Central memory CD8-positive, alpha-beta T cell (primary cell): Measurements from ENCODE around the gene KRT13.

Experiments
- ATAC-seq: fragments of 150-1000 bp; cut with Tn5 transposase; replicated peaks from 2 replicates; pipeline ENCODE4 v1.10.0; 2022; ENCODE audit warnings: mild to moderate bottlenecking, moderate FRiP score, moderate number of reproducible peaks; ENCODE audit not compliant: poor library complexity, severe bottlenecking; ENCODE audit errors: extremely low read depth
- DNase-seq, 2 donors: peaks; one replicate each; pipeline ENCODE4 v3.0.0; 2021; ENCODE audit warnings: low spot score in 2 of 2
- H3K27ac Mint-ChIP-seq: one replicate; pipeline ENCODE4 v1.8.0; 2022; ENCODE audit warnings: low read depth, mild to moderate bottlenecking, moderate library complexity, mixed read lengths
- H3K27me3 Mint-ChIP-seq: one replicate; pipeline ENCODE4 v1.8.0; 2022; ENCODE audit warnings: mixed read lengths
- H3K36me3 Mint-ChIP-seq: one replicate; pipeline ENCODE4 v1.8.0; 2022; ENCODE audit warnings: mild to moderate bottlenecking, moderate library complexity, mixed read lengths; ENCODE audit not compliant: insufficient read depth
- H3K4me1 Mint-ChIP-seq: one replicate; pipeline ENCODE4 v1.8.0; 2022; ENCODE audit warnings: mixed read lengths
- H3K4me3 Mint-ChIP-seq: one replicate; pipeline ENCODE4 v1.8.0; 2022; ENCODE audit warnings: mild to moderate bottlenecking, moderate library complexity, mixed read lengths
- H3K9me3 Mint-ChIP-seq: one replicate; pipeline ENCODE4 v1.8.0; 2022; ENCODE audit warnings: mixed read lengths

KRT13 gene

GRCh38 chr17:41522301-41523224 is 17.2 kb upstream of the KRT13 start:
- Mint-ChIP-seq H3K36me3 (no peaks in the 10 kb centered on the region), H3K27me3 (peaks cover 54% of the 10 kb centered on the region), H3K4me3 (no peak overlapping the region), H3K9me3 (no peaks in the 10 kb centered on the region), H3K27ac (no peak overlapping the region), H3K4me1 (no peaks in the 10 kb centered on the region)
- DNase-seq (no peak), ATAC-seq (no peak)

GRCh38 chr17:41521574-41522261 is 16.3 kb upstream of the KRT13 start:
- no peak overlapping the region for H3K4me3 Mint-ChIP-seq
- H3K27me3 Mint-ChIP-seq = peaks cover 54% of the 10 kb centered on the region
- no peaks in the 10 kb centered on the region for H3K4me1 Mint-ChIP-seq
- H3K27ac Mint-ChIP-seq = no peak overlapping the region
- DNase-seq = no peak
- H3K9me3 Mint-ChIP-seq = no peaks in the 10 kb centered on the region
- no peaks in the 10 kb centered on the region for H3K36me3 Mint-ChIP-seq
- ATAC-seq = no peak

- Mint-ChIP-seq H3K4me3 (no peak overlapping the region), H3K27ac (no peak overlapping the region)
Measured at GRCh38 chr17:41520821-41521521, 15.6 kb upstream of the KRT13 start.

GRCh38 chr17:41519501-41520224 is 14.3 kb upstream of the KRT13 start:
- Mint-ChIP-seq H3K27ac (no peak overlapping the region), H3K4me3 (no peak overlapping the region), H3K27me3 (peaks cover 54% of the 10 kb centered on the region), H3K4me1 (no peaks in the 10 kb centered on the region), H3K36me3 (no peaks in the 10 kb centered on the region), H3K9me3 (no peaks in the 10 kb centered on the region)
- no peak for DNase-seq
- ATAC-seq = no peak

More at GRCh38 chr17:41520821-41521521, 15.6 kb upstream of the KRT13 start:
- Mint-ChIP-seq H3K4me1 (no peaks in the 10 kb centered on the region), H3K27me3 (peaks cover 57% of the 10 kb centered on the region), H3K36me3 (no peaks in the 10 kb centered on the region), H3K9me3 (no peaks in the 10 kb centered on the region)
- DNase-seq (no peak), ATAC-seq (no peak)

- no peak for ATAC-seq
Measured at GRCh38 chr17:41518789-41519449, 13.5 kb upstream of the KRT13 start, which contains the start of gene KRT15. KRT15 (minus strand) TSS chr17:41518890; CDS start chr17:41518827, 63 bp downstream.

GRCh38 chr17:41518031-41518430 is 12.6 kb upstream of the KRT13 start:
- Mint-ChIP-seq H3K27ac (no peak overlapping the region), H3K4me3 (no peak overlapping the region), H3K27me3 (peaks cover 41% of the 10 kb centered on the region), H3K9me3 (no peaks in the 10 kb centered on the region), H3K4me1 (no peaks in the 10 kb centered on the region), H3K36me3 (no peaks in the 10 kb centered on the region)
- ATAC-seq = no peak
- no peak for DNase-seq

More at GRCh38 chr17:41518789-41519449, 13.5 kb upstream of the KRT13 start, which contains the start of gene KRT15:
- DNase-seq = no peak
- no peaks in the 10 kb centered on the region for H3K9me3 Mint-ChIP-seq
- H3K27me3 Mint-ChIP-seq = peaks cover 47% of the 10 kb centered on the region
- H3K36me3 Mint-ChIP-seq = no peaks in the 10 kb centered on the region
- H3K4me3 Mint-ChIP-seq = no peak within 1 kb of the TSS
- no peak within 1 kb of the TSS for H3K27ac Mint-ChIP-seq
- no peaks in the 10 kb centered on the region for H3K4me1 Mint-ChIP-seq

GRCh38 chr17:41516830-41517283 is 11.4 kb upstream of the KRT13 start:
- no peaks in the 10 kb centered on the region for H3K4me1 Mint-ChIP-seq
- H3K4me3 Mint-ChIP-seq = no peak overlapping the region
- no peaks in the 10 kb centered on the region for H3K36me3 Mint-ChIP-seq
- H3K27me3 Mint-ChIP-seq = peaks cover 41% of the 10 kb centered on the region
- no peak overlapping the region for H3K27ac Mint-ChIP-seq
- H3K9me3 Mint-ChIP-seq = no peaks in the 10 kb centered on the region
- DNase-seq (no peak), ATAC-seq (no peak)

- Mint-ChIP-seq H3K36me3 (no peaks in the 10 kb centered on the region), H3K27ac (no peak overlapping the region), H3K27me3 (peaks cover 41% of the 10 kb centered on the region), H3K4me3 (no peak overlapping the region), H3K9me3 (no peaks in the 10 kb centered on the region), H3K4me1 (no peaks in the 10 kb centered on the region)
- DNase-seq = no peak
- no peak for ATAC-seq
Measured at GRCh38 chr17:41516147-41516829, 10.9 kb upstream of the KRT13 start.

GRCh38 chr17:41513168-41513547 is 7.7 kb upstream of the KRT13 start:
- H3K4me3 Mint-ChIP-seq = no peak overlapping the region
- H3K4me1 Mint-ChIP-seq = no peaks in the 10 kb centered on the region
- peaks cover 24% of the 10 kb centered on the region for H3K27me3 Mint-ChIP-seq
- no peaks in the 10 kb centered on the region for H3K9me3 Mint-ChIP-seq
- DNase-seq = no peak
- no peak for ATAC-seq
- H3K27ac Mint-ChIP-seq = no peak overlapping the region
- no peaks in the 10 kb centered on the region for H3K36me3 Mint-ChIP-seq

- Mint-ChIP-seq H3K27me3 (peaks cover 24% of the 10 kb centered on the region), H3K4me3 (no peak overlapping the region), H3K27ac (no peak overlapping the region), H3K36me3 (no peaks in the 10 kb centered on the region), H3K9me3 (no peaks in the 10 kb centered on the region), H3K4me1 (no peaks in the 10 kb centered on the region)
- no peak for ATAC-seq
- no peak for DNase-seq
Measured at GRCh38 chr17:41512546-41513167, 7.2 kb upstream of the KRT13 start.

GRCh38 chr17:41511716-41512115 is 6.3 kb upstream of the KRT13 start:
- Mint-ChIP-seq H3K27me3 (peaks cover 14% of the 10 kb centered on the region), H3K27ac (no peak overlapping the region), H3K4me3 (no peak overlapping the region), H3K4me1 (no peaks in the 10 kb centered on the region), H3K9me3 (no peaks in the 10 kb centered on the region), H3K36me3 (no peaks in the 10 kb centered on the region)
- ATAC-seq (no peak), DNase-seq (no peak)
